Measurements from ENCODE around the gene PSPC1. TPM values are rescaled to one million over a fixed set of nuclear protein-coding genes. Genes with fewer than 3 reads are reported as not detected.
A peak's percentile ranks its signal among the peaks of the same experiment; 100 is the strongest.

The PSPC1 gene
- total RNA-seq, 1 donor from 2014 or later, result 57.5 TPM

DNA sequence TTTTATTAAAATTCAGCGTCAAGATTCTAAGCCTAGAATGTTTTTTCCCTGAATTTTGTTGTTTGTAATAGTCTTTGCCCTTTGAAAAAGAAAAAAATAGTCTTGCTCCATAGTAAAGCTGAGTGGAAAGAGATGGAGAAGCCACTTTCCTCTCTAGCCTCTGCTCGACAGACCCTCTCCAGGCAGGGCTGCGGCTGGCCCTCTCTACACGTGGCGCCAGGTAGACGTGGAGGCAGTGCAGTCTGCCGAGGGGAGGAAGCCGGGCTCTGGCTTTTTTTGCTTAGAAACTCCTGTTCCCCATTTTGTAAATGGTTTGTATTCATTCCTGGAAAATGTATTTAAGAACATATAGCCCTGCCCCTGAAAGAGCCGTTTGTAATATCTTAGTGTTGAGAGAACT, 114.0 kb downstream of the PSPC1 start:
- Mint-ChIP-seq H3K9me3 (ENCODE audit: unreplicated experiment) (no peaks in the 10 kb centered on the region), H3K4me1 (ENCODE audit: low read depth, unreplicated experiment) (peaks cover 7% of the 10 kb centered on the region), H3K27ac (ENCODE audit: unreplicated experiment) (no peak overlapping the region), H3K4me3 (ENCODE audit: unreplicated experiment) (no peak overlapping the region), H3K36me3 (ENCODE audit: low read depth, unreplicated experiment) (peaks cover 24% of the 10 kb centered on the region), H3K27me3 (ENCODE audit: low read depth, unreplicated experiment) (no peaks in the 10 kb centered on the region)
- Histone ChIP-seq H2AFZ (ENCODE audit: low read depth, low read length) (no peak overlapping the region), H3K4me3 (ENCODE audit: insufficient read depth, low read depth, low read length) (no peak overlapping the region), H3K79me2 (ENCODE audit: insufficient read depth, low read length) (no peaks in the 10 kb centered on the region), H4K20me1 (ENCODE audit: insufficient read depth, low read length) (no peaks in the 10 kb centered on the region), H3K27ac (ENCODE audit: low read depth, low read length) (no peak overlapping the region), H3K36me3 (ENCODE audit: insufficient read depth, low read length) (peaks cover 46% of the 10 kb centered on the region), H3K4me1 (ENCODE audit: insufficient read depth, low read length) (no peaks in the 10 kb centered on the region), H3K4me2 (ENCODE audit: low read length) (no peak overlapping the region), H3K9me3 (ENCODE audit: insufficient read depth, low read depth, low read length) (no peaks in the 10 kb centered on the region), H3K9ac (ENCODE audit: low read length) (no peak overlapping the region), H3K27me3 (ENCODE audit: insufficient read depth, low read length) (no peaks in the 10 kb centered on the region)
- TF ChIP-seq EZH2 (IDR thresholded peaks at IDR 0.05; ENCODE audit: insufficient read depth, low read length) (no peak), CTCF (IDR thresholded peaks at IDR 0.05; ENCODE audit: insufficient read depth, low read depth, low read length) (no peak)
- no peak for FAIRE-seq
- DNase-seq (ENCODE audit: low read depth), result no peak

GRCh38 chr13:19665427-19665859, 117.3 kb downstream of the PSPC1 start:
- no peak overlapping the region for H3K4me3 ChIP-seq (ENCODE audit: insufficient read depth, low read depth, low read length)
- H4K20me1 ChIP-seq (ENCODE audit: insufficient read depth, low read length), result no peaks in the 10 kb centered on the region
- H3K9me3 ChIP-seq (ENCODE audit: insufficient read depth, low read depth, low read length), result no peaks in the 10 kb centered on the region
- FAIRE-seq (no peak), DNase-seq (ENCODE audit: low read depth) (no peak)
- H3K36me3 ChIP-seq (ENCODE audit: insufficient read depth, low read length), result peaks cover 30% of the 10 kb centered on the region
- H2AFZ ChIP-seq (ENCODE audit: low read depth, low read length), result no peak overlapping the region
- H3K4me1 ChIP-seq (ENCODE audit: insufficient read depth, low read length), result no peaks in the 10 kb centered on the region
- no peak overlapping the region for H3K9ac ChIP-seq (ENCODE audit: low read length)
- Mint-ChIP-seq H3K27me3 (ENCODE audit: low read depth, unreplicated experiment) (no peaks in the 10 kb centered on the region), H3K9me3 (ENCODE audit: unreplicated experiment) (no peaks in the 10 kb centered on the region), H3K4me3 (ENCODE audit: unreplicated experiment) (no peak overlapping the region), H3K4me1 (ENCODE audit: low read depth, unreplicated experiment) (peaks cover 7% of the 10 kb centered on the region), H3K36me3 (ENCODE audit: low read depth, unreplicated experiment) (peaks cover 24% of the 10 kb centered on the region), H3K27ac (ENCODE audit: unreplicated experiment) (no peak overlapping the region)
- H3K4me2 ChIP-seq (ENCODE audit: low read length), result no peak overlapping the region
- no peaks in the 10 kb centered on the region for H3K27me3 ChIP-seq (ENCODE audit: insufficient read depth, low read length)
- H3K27ac ChIP-seq (ENCODE audit: low read depth, low read length), result no peak overlapping the region
- H3K79me2 ChIP-seq (ENCODE audit: insufficient read depth, low read length), result no peaks in the 10 kb centered on the region
- TF ChIP-seq EZH2 (IDR thresholded peaks at IDR 0.05; ENCODE audit: insufficient read depth, low read length) (no peak), CTCF (IDR thresholded peaks at IDR 0.05; ENCODE audit: insufficient read depth, low read depth, low read length) (no peak)

DNA sequence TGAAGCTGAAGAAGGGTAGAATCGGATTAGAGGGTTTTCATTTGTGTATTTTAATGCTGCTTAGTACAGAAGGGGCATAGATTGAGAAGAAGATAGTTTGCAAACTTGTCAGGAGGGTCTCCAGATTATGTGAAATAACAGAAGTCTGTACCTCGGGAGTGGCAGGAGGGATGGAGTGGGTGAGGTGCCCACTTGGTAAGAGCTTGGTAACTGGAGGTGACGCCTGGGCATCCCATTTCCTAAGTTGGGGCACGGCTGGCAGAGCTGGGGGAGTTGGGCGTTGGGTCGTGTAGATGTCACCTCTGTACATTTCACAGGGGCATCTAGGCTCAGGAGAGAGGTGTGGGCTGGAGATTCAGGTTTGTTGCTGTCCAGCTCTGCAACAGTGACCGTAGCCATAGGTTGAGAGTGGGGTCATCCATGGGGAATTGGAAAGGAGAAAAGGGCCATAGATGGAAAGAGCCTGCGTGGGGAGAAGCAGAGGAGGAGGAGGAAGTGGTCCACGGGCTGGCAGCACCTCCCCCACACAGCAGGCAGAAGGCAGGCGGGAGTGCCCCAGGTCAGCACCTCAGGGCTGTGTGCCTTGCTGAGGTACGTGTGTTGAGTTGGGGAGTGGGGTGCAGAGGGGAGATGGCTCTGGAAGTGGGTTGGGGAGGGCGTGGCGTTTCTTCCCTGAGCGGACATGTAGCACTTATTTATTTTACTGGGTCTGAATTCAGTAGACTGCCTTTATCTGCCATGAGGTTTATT, 118.1 kb downstream of the PSPC1 start:
- Mint-ChIP-seq H3K36me3 (ENCODE audit: low read depth, unreplicated experiment) (peaks cover 20% of the 10 kb centered on the region), H3K9me3 (ENCODE audit: unreplicated experiment) (no peaks in the 10 kb centered on the region), H3K4me1 (ENCODE audit: low read depth, unreplicated experiment) (peaks cover 2% of the 10 kb centered on the region), H3K27me3 (ENCODE audit: low read depth, unreplicated experiment) (no peaks in the 10 kb centered on the region), H3K4me3 (ENCODE audit: unreplicated experiment) (no peak overlapping the region), H3K27ac (ENCODE audit: unreplicated experiment) (peak overlapping the region; percentile 38)
- Histone ChIP-seq H4K20me1 (ENCODE audit: insufficient read depth, low read length) (no peaks in the 10 kb centered on the region), H3K27me3 (ENCODE audit: insufficient read depth, low read length) (no peaks in the 10 kb centered on the region), H3K4me3 (ENCODE audit: insufficient read depth, low read depth, low read length) (no peak overlapping the region), H2AFZ (ENCODE audit: low read depth, low read length) (no peak overlapping the region), H3K4me1 (ENCODE audit: insufficient read depth, low read length) (no peaks in the 10 kb centered on the region), H3K4me2 (ENCODE audit: low read length) (no peak overlapping the region), H3K27ac (ENCODE audit: low read depth, low read length) (no peak overlapping the region), H3K79me2 (ENCODE audit: insufficient read depth, low read length) (no peaks in the 10 kb centered on the region), H3K9me3 (ENCODE audit: insufficient read depth, low read depth, low read length) (no peaks in the 10 kb centered on the region), H3K36me3 (ENCODE audit: insufficient read depth, low read length) (peaks cover 25% of the 10 kb centered on the region), H3K9ac (ENCODE audit: low read length) (no peak overlapping the region)
- FAIRE-seq, result no peak
- no peak for DNase-seq (ENCODE audit: low read depth)
- no peak for TF ChIP-seq CTCF (IDR thresholded peaks at IDR 0.05; ENCODE audit: insufficient read depth, low read depth, low read length)
- TF ChIP-seq EZH2 (IDR thresholded peaks at IDR 0.05; ENCODE audit: insufficient read depth, low read length), result no peak
